Liver (tissue), 9 donors: ENCODE measurements around the gene ZSCAN5B. TPM values are rescaled to one million over a fixed set of nuclear protein-coding genes. Genes with fewer than 3 reads are reported as not detected.
"Not testable (repeated sequence)": the region's sequence is repeated elsewhere in the genome, so short reads cannot be mapped to it uniquely, and the experiment has no call there.

Experiments
- DNase-seq: peaks from one replicate; pipeline ENCODE4 v3.0.0-alpha.2; 2017; ENCODE audit warnings: low spot score
- H3K27ac ChIP-seq, 2 donors: one replicate each; pipeline ENCODE4 v1.7.0; 2013; ENCODE audit warnings: inconsistent platforms in 2 of 2, low read length in 2 of 2, control low read depth in 1 of 2, low read depth in 1 of 2, mild to moderate bottlenecking in 1 of 2
- H3K27me3 ChIP-seq, 4 donors: one replicate each; pipeline versions ENCODE4 v1.6.1 to v1.7.0; 2013; ENCODE audit warnings: low read length in 3 of 4, inconsistent platforms in 1 of 4, mild to moderate bottlenecking in 1 of 4, moderate library complexity in 1 of 4; ENCODE audit not compliant: control insufficient read depth in 4 of 4, insufficient read depth in 4 of 4
- H3K36me3 ChIP-seq, 4 donors: one replicate each; pipeline versions ENCODE4 v1.6.1 to v1.7.0; 2013; ENCODE audit warnings: low read length in 3 of 4, mild to moderate bottlenecking in 3 of 4, low read depth in 1 of 4, moderate library complexity in 1 of 4; ENCODE audit not compliant: control insufficient read depth in 4 of 4, insufficient read depth in 3 of 4
- H3K4me1 ChIP-seq, 4 donors: one replicate each; pipeline versions ENCODE4 v1.6.1 to v1.7.0; 2013; ENCODE audit warnings: low read length in 3 of 4, mild to moderate bottlenecking in 3 of 4, moderate library complexity in 1 of 4; ENCODE audit not compliant: control insufficient read depth in 4 of 4, insufficient read depth in 4 of 4
- H3K4me3 ChIP-seq, 3 donors: one replicate each; pipeline versions ENCODE4 v1.6.1 to v1.7.0; 2013; ENCODE audit warnings: low read length in 3 of 3, control low read depth in 1 of 3, low read depth in 1 of 3, mild to moderate bottlenecking in 1 of 3
- H3K9ac ChIP-seq, 2 donors: one replicate each; pipeline ENCODE4 v1.7.0; 2013; ENCODE audit warnings: low read length in 2 of 2, mild to moderate bottlenecking in 2 of 2, moderate library complexity in 2 of 2, control low read depth in 1 of 2, low read depth in 1 of 2
- H3K9me3 ChIP-seq, 4 donors: one replicate each; pipeline versions ENCODE4 v1.6.1 to v1.7.0; 2013; ENCODE audit warnings: low read length in 3 of 4; ENCODE audit not compliant: control insufficient read depth in 4 of 4
- EGR1 ChIP-seq, 2 donors: IDR thresholded peaks; 2 replicates each; pipeline ENCODE4 v1.6.1; 2016 to 2018; ENCODE audit warnings: antibody characterized with exemption in 2 of 2, low read depth in 2 of 2
- FOXA2 ChIP-seq: IDR thresholded peaks from 2 replicates; pipeline ENCODE4 v1.6.1; 2016; ENCODE audit warnings: antibody characterized with exemption
- GABPA ChIP-seq, 2 donors: IDR thresholded peaks in 1 of 2; conservative IDR thresholded peaks in 1 of 2; 2 replicates each; pipeline ENCODE4 v1.6.1; 2016; ENCODE audit warnings: antibody characterized with exemption in 2 of 2, mild to moderate bottlenecking in 1 of 2, moderate library complexity in 1 of 2
- HNF4A ChIP-seq, 2 donors: conservative IDR thresholded peaks; 2 replicates each; pipeline ENCODE4 v1.6.1; 2016; ENCODE audit warnings: antibody characterized with exemption in 2 of 2, mild to moderate bottlenecking in 2 of 2
- HNF4G ChIP-seq: IDR thresholded peaks from 2 replicates; pipeline ENCODE4 v1.6.1; 2016; ENCODE audit warnings: antibody characterized with exemption
- JUND ChIP-seq, 2 donors: IDR thresholded peaks; 2 replicates each; pipeline ENCODE4 v1.6.1; 2016; ENCODE audit warnings: antibody characterized with exemption in 2 of 2
- RAD21 ChIP-seq, 2 donors: IDR thresholded peaks; 2 replicates each; pipeline ENCODE4 v1.6.1; 2016; ENCODE audit warnings: antibody characterized with exemption in 2 of 2, mild to moderate bottlenecking in 2 of 2
- TAF1 ChIP-seq: conservative IDR thresholded peaks from 2 replicates; pipeline ENCODE4 v1.6.1; 2016; ENCODE audit warnings: antibody characterized with exemption, mild to moderate bottlenecking
- YY1 ChIP-seq: IDR thresholded peaks from 2 replicates; pipeline ENCODE4 v1.6.1; 2016; ENCODE audit warnings: antibody characterized with exemption, mild to moderate bottlenecking
- WGBS: extraction: QIAGEN DNeasy Blood & Tissue Kit; methylation state at CpG from one replicate; pipeline ENCODE4 v1.1.7; 2013; 5-methylcytosine and 5-hydroxymethylcytosine counted together
- polyA plus RNA-seq, 2 donors: library from polyadenylated mRNA; stranded (reverse) in 1 of 2; unstranded in 1 of 2; fragments of 200-250 nt in 1 of 2; fragments of >200 nt in 1 of 2; fragmentation: Nextera tagmentation in 1 of 2; extraction: Ambion mirVana in 1 of 2; gene quantifications; one replicate each; pipeline versions ENCODE4 v1.2.1 to v1.2.3, GENCODE V29; 2013 to 2015
- total RNA-seq, 2 donors: library from RNA; depleted of rRNA; stranded (reverse); fragments of >200 nt; gene quantifications; one replicate each; pipeline ENCODE4 v1.2.3, GENCODE V29; 2014
- TF ChIP-seq, protein P1 (sequence below): IDR thresholded peaks from 2 replicates; pipeline ENCODE4 v1.6.1; 2016; ENCODE audit warnings: antibody characterized with exemption, mild to moderate bottlenecking
- TF ChIP-seq, protein P2 (sequence below): IDR thresholded peaks from 2 replicates; pipeline ENCODE4 v1.6.1; 2016; ENCODE audit warnings: antibody characterized with exemption
- TF ChIP-seq, protein P3 (sequence below): fragments of 150-350 bp; IDR thresholded peaks from 2 replicates; pipeline ENCODE4 v1.5.1; 2017; ENCODE audit warnings: improper control_type of control experiment, low read depth, low read length; ENCODE audit not compliant: missing input control
- donor health status: healthy.
- donor health status: healthy.
- donor health status: healthy.
- donor health status: healthy.
- donor health status: healthy.

The ZSCAN5B gene
- total and polyA plus RNA-seq, 4 donors = 0.08 TPM; not detected in 3

DNA sequence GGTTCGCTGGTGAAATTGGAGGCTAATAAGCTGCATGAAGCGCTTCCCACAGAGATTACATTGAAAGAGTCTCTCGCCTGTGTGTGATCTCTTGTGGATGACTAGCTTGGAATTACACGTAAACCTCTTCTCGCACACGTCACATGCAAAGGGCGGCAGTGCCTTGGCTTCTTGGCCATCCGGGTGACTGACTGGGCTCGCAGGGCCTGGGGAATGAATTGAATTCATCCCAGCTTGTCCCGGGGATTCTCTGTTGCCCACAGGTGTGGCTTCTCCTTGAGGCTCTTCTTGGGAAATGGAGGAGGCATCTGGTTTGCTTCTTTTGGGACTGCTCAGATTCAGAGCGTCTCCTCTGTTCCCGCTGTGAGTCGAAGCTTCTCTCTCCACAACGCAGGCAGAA is 24.3 kb upstream of the ZSCAN5B start:
- H3K9me3 ChIP-seq = no peaks in the 10 kb centered on the region
- H3K27me3 ChIP-seq = no peaks in the 10 kb centered on the region
- TF ChIP-seq EGR1 (IDR thresholded peaks at IDR 0.05; ENCODE audit: low read depth in 2 of 2) (no peak), YY1 (no peak), JUND (IDR thresholded peaks at IDR 0.05) (no peak), GABPA (IDR thresholded peaks at IDR 0.05 in 1 of 2, conservative IDR thresholded peaks at IDR 0.05 in 1 of 2) (no peak), HNF4G (no peak), RAD21 (IDR thresholded peaks at IDR 0.05) (no peak), FOXA2 (no peak), HNF4A (conservative IDR thresholded peaks at IDR 0.05) (no peak), TAF1 (no peak)
- TF ChIP-seq, protein P1, sequence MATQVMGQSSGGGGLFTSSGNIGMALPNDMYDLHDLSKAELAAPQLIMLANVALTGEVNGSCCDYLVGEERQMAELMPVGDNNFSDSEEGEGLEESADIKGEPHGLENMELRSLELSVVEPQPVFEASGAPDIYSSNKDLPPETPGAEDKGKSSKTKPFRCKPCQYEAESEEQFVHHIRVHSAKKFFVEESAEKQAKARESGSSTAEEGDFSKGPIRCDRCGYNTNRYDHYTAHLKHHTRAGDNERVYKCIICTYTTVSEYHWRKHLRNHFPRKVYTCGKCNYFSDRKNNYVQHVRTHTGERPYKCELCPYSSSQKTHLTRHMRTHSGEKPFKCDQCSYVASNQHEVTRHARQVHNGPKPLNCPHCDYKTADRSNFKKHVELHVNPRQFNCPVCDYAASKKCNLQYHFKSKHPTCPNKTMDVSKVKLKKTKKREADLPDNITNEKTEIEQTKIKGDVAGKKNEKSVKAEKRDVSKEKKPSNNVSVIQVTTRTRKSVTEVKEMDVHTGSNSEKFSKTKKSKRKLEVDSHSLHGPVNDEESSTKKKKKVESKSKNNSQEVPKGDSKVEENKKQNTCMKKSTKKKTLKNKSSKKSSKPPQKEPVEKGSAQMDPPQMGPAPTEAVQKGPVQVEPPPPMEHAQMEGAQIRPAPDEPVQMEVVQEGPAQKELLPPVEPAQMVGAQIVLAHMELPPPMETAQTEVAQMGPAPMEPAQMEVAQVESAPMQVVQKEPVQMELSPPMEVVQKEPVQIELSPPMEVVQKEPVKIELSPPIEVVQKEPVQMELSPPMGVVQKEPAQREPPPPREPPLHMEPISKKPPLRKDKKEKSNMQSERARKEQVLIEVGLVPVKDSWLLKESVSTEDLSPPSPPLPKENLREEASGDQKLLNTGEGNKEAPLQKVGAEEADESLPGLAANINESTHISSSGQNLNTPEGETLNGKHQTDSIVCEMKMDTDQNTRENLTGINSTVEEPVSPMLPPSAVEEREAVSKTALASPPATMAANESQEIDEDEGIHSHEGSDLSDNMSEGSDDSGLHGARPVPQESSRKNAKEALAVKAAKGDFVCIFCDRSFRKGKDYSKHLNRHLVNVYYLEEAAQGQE = no peak
- TF ChIP-seq, protein P2, sequence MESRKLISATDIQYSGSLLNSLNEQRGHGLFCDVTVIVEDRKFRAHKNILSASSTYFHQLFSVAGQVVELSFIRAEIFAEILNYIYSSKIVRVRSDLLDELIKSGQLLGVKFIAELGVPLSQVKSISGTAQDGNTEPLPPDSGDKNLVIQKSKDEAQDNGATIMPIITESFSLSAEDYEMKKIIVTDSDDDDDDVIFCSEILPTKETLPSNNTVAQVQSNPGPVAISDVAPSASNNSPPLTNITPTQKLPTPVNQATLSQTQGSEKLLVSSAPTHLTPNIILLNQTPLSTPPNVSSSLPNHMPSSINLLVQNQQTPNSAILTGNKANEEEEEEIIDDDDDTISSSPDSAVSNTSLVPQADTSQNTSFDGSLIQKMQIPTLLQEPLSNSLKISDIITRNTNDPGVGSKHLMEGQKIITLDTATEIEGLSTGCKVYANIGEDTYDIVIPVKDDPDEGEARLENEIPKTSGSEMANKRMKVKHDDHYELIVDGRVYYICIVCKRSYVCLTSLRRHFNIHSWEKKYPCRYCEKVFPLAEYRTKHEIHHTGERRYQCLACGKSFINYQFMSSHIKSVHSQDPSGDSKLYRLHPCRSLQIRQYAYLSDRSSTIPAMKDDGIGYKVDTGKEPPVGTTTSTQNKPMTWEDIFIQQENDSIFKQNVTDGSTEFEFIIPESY = no peak
- peaks cover 3 to 10% (median 7%) of the 10 kb centered on the region in 4 donors for H3K4me1 ChIP-seq
- H3K4me3 ChIP-seq = no peak overlapping the region
- DNase-seq = no peak
- H3K9ac ChIP-seq = no peak overlapping the region
- H3K27ac ChIP-seq = no peak overlapping the region
- peaks cover 0 to 4% (median 3%) of the 10 kb centered on the region in 4 donors for H3K36me3 ChIP-seq
- 95% methylated on average over 14 of the region's 14 CpGs for WGBS

DNA sequence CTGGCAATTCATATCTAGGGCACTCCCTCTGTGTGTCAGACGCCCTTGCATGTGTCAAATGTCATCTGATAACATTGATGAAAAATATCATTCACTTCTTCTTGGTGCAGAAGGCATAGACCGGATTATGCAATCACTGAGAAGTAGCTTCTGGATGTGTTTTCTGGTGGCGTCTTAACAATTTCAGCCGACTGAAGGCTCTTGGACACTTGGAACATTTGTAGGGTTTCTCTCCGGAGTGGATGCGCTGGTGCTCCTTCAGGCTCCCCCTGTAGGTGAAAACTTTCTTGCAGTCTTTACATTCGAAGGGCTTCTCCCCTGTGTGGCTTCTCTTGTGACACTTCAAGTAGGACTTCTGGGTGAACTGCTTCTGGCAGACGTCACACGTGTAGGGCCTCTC is 23.9 kb upstream of the ZSCAN5B start:
- WGBS = 77% methylated on average over 9 of the region's 9 CpGs
- not testable (repeated sequence) for H3K9me3 ChIP-seq, H3K27ac ChIP-seq, H3K27me3 ChIP-seq, H3K4me3 ChIP-seq, H3K9ac ChIP-seq, DNase-seq, H3K36me3 ChIP-seq
- TF ChIP-seq RAD21 (IDR thresholded peaks at IDR 0.05) = peak; percentile 32 to 48
- TF ChIP-seq, protein P3, sequence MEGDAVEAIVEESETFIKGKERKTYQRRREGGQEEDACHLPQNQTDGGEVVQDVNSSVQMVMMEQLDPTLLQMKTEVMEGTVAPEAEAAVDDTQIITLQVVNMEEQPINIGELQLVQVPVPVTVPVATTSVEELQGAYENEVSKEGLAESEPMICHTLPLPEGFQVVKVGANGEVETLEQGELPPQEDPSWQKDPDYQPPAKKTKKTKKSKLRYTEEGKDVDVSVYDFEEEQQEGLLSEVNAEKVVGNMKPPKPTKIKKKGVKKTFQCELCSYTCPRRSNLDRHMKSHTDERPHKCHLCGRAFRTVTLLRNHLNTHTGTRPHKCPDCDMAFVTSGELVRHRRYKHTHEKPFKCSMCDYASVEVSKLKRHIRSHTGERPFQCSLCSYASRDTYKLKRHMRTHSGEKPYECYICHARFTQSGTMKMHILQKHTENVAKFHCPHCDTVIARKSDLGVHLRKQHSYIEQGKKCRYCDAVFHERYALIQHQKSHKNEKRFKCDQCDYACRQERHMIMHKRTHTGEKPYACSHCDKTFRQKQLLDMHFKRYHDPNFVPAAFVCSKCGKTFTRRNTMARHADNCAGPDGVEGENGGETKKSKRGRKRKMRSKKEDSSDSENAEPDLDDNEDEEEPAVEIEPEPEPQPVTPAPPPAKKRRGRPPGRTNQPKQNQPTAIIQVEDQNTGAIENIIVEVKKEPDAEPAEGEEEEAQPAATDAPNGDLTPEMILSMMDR = peak; percentile 4
- H3K4me1 ChIP-seq = peaks cover 3 to 12% (median 7%) of the 10 kb centered on the region in 4 donors
